Measurements from ENCODE around the gene QDPR.

DNA sequence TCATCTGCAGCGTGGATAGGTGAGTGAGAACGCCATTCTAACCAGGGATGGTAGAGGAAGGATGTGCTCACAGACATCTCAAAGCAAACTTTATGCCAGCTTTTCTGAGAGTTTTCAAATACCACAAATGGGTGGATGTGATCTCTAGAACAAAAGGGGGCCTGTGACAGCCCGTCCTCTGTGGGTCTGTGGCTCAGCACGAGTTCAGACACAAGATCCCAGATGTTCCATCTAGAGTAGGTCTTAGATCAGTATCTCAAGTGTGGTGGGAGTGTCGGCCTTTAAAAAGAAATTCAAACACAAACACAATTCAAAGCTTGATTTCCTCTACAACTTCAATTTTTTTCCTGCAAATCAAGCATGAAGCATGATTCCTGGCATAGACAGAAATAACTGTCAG is 22.8 kb downstream of the QDPR start:
- TF ChIP-seq EZH2 (IDR thresholded peaks at IDR 0.05) (no peak), POLR2AphosphoS5 (IDR thresholded peaks at IDR 0.05; ENCODE audit: borderline replicate concordance, low read depth, low read length) (no peak), FOXP2 (optimal IDR thresholded peaks at IDR 0.05; ENCODE audit: control extremely low read depth, extremely low read length, insufficient read depth) (no peak)

Measured in SK-N-MC (cell line).